ENCODE measurements around the gene BHLHE23. TPM values are rescaled to one million over a fixed set of nuclear protein-coding genes. Genes with fewer than 3 reads are reported as not detected.

The BHLHE23 gene
- total and polyA plus RNA-seq, 4 donors, result not detected

DNA sequence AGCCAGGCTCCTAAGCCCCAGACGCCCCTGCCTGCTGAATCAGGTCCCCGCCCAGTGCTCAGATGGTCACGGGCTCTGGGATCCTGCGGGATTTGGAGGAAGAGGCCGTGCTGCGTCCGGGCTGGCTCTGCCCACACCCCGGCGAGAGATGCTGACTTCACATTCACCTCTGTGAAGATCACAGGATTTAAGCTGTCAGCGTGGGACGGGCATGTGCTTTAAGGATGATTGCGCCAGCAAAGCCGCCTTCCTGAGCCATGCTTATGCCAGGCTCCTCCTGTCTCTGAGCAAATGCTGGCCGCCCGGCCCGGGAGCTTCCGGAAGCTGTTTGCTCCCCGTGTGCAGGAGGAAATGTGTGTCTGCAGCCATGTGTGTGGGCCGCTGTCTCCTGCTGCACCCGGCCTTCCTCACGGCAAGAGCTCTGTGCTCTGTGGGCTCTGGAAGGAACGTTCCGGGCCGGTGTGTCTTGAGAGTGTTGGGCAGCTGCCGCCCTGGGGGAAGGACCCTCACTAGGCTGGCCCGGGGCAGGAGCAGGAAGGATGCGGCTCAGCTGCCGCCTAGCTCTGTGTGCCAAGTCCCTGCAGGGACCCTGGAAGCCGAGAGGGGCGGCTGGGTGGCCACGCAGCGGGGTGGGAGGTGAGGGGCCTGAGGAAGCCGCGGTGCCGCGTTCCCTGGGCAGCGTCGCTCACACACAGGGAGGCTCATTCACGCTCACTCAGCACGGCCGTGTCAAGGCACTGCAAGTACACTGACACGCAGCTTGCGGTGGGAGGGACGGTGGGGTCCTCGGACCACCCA, 19.0 kb upstream of the BHLHE23 start:
- WGBS, 2 donors, result 38 to 46% methylated on average over 45 of the region's 45 CpGs
- Histone ChIP-seq H3K4me3 (no peak overlapping the region), H3K27ac (ENCODE audit: low read depth in 1 of 2, low read length in 1 of 2) (no peak overlapping the region), H3K4me1 (ENCODE audit: control insufficient read depth in 5 of 5, insufficient read depth in 5 of 5, low read length in 5 of 5) (no peaks in the 10 kb centered on the region), H3K9ac (ENCODE audit: insufficient read depth in 1 of 2, low read length in 2 of 2) (no peak overlapping the region), H3K36me3 (ENCODE audit: control insufficient read depth in 4 of 4, insufficient read depth in 4 of 4, low read length in 4 of 4) (no peaks in the 10 kb centered on the region), H3K27me3 (ENCODE audit: control insufficient read depth in 3 of 3, insufficient read depth in 3 of 3, low read length in 2 of 3) (peaks cover 19 to 64% (median 40%) of the 10 kb centered on the region in 3 donors), H3K9me3 (ENCODE audit: control insufficient read depth in 4 of 4, insufficient read depth in 3 of 4, low read length in 3 of 4) (peaks cover 0 to 8% (median 0%) of the 10 kb centered on the region in 4 donors)
- DNase-seq (peak in 1 of 3 donors; percentile 29), ATAC-seq (ENCODE audit: insufficient read depth, low FRiP score) (no peak)
- no peak for TF ChIP-seq CTCF (IDR thresholded peaks at IDR 0.05; ENCODE audit: control extremely low read depth, extremely low read depth)

- H3K9ac ChIP-seq (ENCODE audit: insufficient read depth in 1 of 2, low read length in 2 of 2), result no peak overlapping the region
- H3K4me3 ChIP-seq, result no peak overlapping the region
- TF ChIP-seq CTCF (IDR thresholded peaks at IDR 0.05; ENCODE audit: control extremely low read depth, extremely low read depth), result no peak
- no peak for ATAC-seq (ENCODE audit: insufficient read depth, low FRiP score)
- WGBS, 2 donors, result 73 to 83% methylated on average over 28 of the region's 28 CpGs
- no peak for DNase-seq
- H3K9me3 ChIP-seq (ENCODE audit: control insufficient read depth in 4 of 4, insufficient read depth in 3 of 4, low read length in 3 of 4), result peaks cover 0 to 13% (median 0%) of the 10 kb centered on the region in 4 donors
- no peaks in the 10 kb centered on the region for H3K4me1 ChIP-seq (ENCODE audit: control insufficient read depth in 5 of 5, insufficient read depth in 5 of 5, low read length in 5 of 5)
- no peak overlapping the region for H3K27ac ChIP-seq (ENCODE audit: low read depth in 1 of 2, low read length in 1 of 2)
- H3K36me3 ChIP-seq (ENCODE audit: control insufficient read depth in 4 of 4, insufficient read depth in 4 of 4, low read length in 4 of 4), result no peaks in the 10 kb centered on the region
- peaks cover 19 to 62% (median 39%) of the 10 kb centered on the region in 3 donors for H3K27me3 ChIP-seq (ENCODE audit: control insufficient read depth in 3 of 3, insufficient read depth in 3 of 3, low read length in 2 of 3)
Measured at GRCh38 chr20:63024573-63025392, 18.0 kb upstream of the BHLHE23 start.

DNA sequence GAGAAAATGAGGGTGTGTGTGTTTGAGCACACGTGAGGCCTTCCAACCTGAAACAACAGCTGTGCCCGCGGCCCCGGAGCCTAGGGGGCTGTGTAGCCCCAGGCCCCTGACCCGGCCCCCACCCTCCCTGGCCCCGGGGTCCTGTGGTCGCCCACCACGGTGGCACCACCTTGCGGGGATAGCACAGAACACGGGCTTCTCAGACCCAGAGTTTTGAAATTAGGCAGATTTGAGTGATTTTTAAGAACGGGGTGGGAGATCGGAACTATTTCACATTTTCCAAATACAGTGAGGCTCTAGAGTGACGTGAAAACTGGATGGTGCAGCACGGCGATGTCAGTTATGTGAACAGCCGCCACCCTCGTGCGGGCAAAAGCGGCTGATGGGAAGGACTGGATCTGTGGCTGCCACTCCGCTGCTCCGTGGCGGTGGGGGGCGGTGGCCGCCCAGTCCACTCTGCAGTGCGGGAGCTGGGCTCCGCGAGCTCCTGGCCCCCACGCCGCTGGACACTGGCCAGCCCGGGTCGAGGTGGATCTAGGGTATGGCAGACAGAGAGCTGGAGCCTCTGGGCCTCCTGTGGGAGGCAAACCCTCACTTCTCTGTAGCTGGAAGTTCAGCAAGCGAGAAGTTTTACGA, 17.3 kb upstream of the BHLHE23 start:
- Histone ChIP-seq H3K4me3 (no peak overlapping the region), H3K4me1 (ENCODE audit: control insufficient read depth in 5 of 5, insufficient read depth in 5 of 5, low read length in 5 of 5) (no peaks in the 10 kb centered on the region), H3K27ac (ENCODE audit: low read depth in 1 of 2, low read length in 1 of 2) (no peak overlapping the region), H3K27me3 (ENCODE audit: control insufficient read depth in 3 of 3, insufficient read depth in 3 of 3, low read length in 2 of 3) (peaks cover 19 to 57% (median 43%) of the 10 kb centered on the region in 3 donors), H3K9me3 (ENCODE audit: control insufficient read depth in 4 of 4, insufficient read depth in 3 of 4, low read length in 3 of 4) (peaks cover 0 to 13% (median 0%) of the 10 kb centered on the region in 4 donors), H3K36me3 (ENCODE audit: control insufficient read depth in 4 of 4, insufficient read depth in 4 of 4, low read length in 4 of 4) (no peaks in the 10 kb centered on the region), H3K9ac (ENCODE audit: insufficient read depth in 1 of 2, low read length in 2 of 2) (no peak overlapping the region)
- no peak for DNase-seq
- ATAC-seq (ENCODE audit: insufficient read depth, low FRiP score), result no peak
- no peak for TF ChIP-seq CTCF (IDR thresholded peaks at IDR 0.05; ENCODE audit: control extremely low read depth, extremely low read depth)
- WGBS, 2 donors, result 83 to 89% methylated on average over 33 of the region's 33 CpGs
